Measurements from ENCODE around the gene UACA.

Gene UACA

GRCh38 chr15:70679919-70680231 is 83.5 kb downstream of the UACA start:
- no peak for DNase-seq (ENCODE audit: extremely low spot score)
- TF ChIP-seq FOXA1 (IDR thresholded peaks at IDR 0.05) (no peak), NFRKB (IDR thresholded peaks at IDR 0.05) (no peak), SP1 (IDR thresholded peaks at IDR 0.05) (no peak), L3MBTL2 (conservative IDR thresholded peaks at IDR 0.05) (no peak), FOXM1 (IDR thresholded peaks at IDR 0.05; ENCODE audit: borderline replicate concordance) (no peak), ZNF384 (IDR thresholded peaks at IDR 0.05) (no peak), FOXK2 (IDR thresholded peaks at IDR 0.05) (no peak), CTBP1 (IDR thresholded peaks at IDR 0.05; ENCODE audit: borderline replicate concordance) (no peak), ARNT (IDR thresholded peaks at IDR 0.05) (no peak), HDGF (IDR thresholded peaks at IDR 0.05; ENCODE audit: borderline replicate concordance) (no peak), TARDBP (IDR thresholded peaks at IDR 0.05) (no peak)
- CTCF ChIA-PET, result interaction anchor here (0.6 to 3.8 kb wide), 6 partner anchors 43 to 195 kb away, joined by 3 to 23 read pairs (median 6); no protein-coding TSS in a partner anchor
- POLR2A ChIA-PET, result no interaction called here

- CTCF ChIA-PET, result interaction anchor here (1.0 kb wide), 1 partner anchor 50 kb away, joined by 3 read pairs; no protein-coding TSS in a partner anchor
- DNase-seq (ENCODE audit: extremely low spot score), result no peak
- no peak for TF ChIP-seq SP1 (IDR thresholded peaks at IDR 0.05)
- no peak for TF ChIP-seq FOXM1 (IDR thresholded peaks at IDR 0.05; ENCODE audit: borderline replicate concordance)
- TF ChIP-seq L3MBTL2 (conservative IDR thresholded peaks at IDR 0.05), result no peak
- no peak for TF ChIP-seq CTBP1 (IDR thresholded peaks at IDR 0.05; ENCODE audit: borderline replicate concordance)
- TF ChIP-seq BHLHE40 (IDR thresholded peaks at IDR 0.05; ENCODE audit: borderline replicate concordance), result no peak
- no peak for TF ChIP-seq ELF4 (IDR thresholded peaks at IDR 0.05)
- TF ChIP-seq TARDBP (IDR thresholded peaks at IDR 0.05), result no peak
- TF ChIP-seq NFRKB (IDR thresholded peaks at IDR 0.05), result no peak
- no peak for TF ChIP-seq LEF1 (IDR thresholded peaks at IDR 0.05; ENCODE audit: borderline replicate concordance)
- no peak for TF ChIP-seq ZNF384 (IDR thresholded peaks at IDR 0.05)
- TF ChIP-seq SUZ12 (IDR thresholded peaks at IDR 0.05), result no peak
- TF ChIP-seq PKNOX1 (IDR thresholded peaks at IDR 0.05), result no peak
- POLR2A ChIA-PET, result no interaction called here
Measured at GRCh38 chr15:70672081-70672480, 91.3 kb downstream of the UACA start.

- POLR2A ChIA-PET, result no interaction called here
- DNase-seq (ENCODE audit: extremely low spot score), result no peak
- TF ChIP-seq CTBP1 (IDR thresholded peaks at IDR 0.05; ENCODE audit: borderline replicate concordance) (no peak), L3MBTL2 (conservative IDR thresholded peaks at IDR 0.05) (no peak), ZNF384 (IDR thresholded peaks at IDR 0.05) (no peak), FOXA1 (IDR thresholded peaks at IDR 0.05) (no peak), TARDBP (IDR thresholded peaks at IDR 0.05) (no peak), ARNT (IDR thresholded peaks at IDR 0.05) (no peak)
- CTCF ChIA-PET, result no interaction called here
Measured at GRCh38 chr15:70670680-70671079, 92.7 kb downstream of the UACA start.

GRCh38 chr15:70669966-70670658 is 93.2 kb downstream of the UACA start:
- DNase-seq (ENCODE audit: extremely low spot score), result no peak
- no peak for TF ChIP-seq FOXA1 (IDR thresholded peaks at IDR 0.05)
- POLR2A ChIA-PET, result no interaction called here
- CTCF ChIA-PET, result no interaction called here

GRCh38 chr15:70669006-70669602 is 94.3 kb downstream of the UACA start:
- TF ChIP-seq SUZ12 (IDR thresholded peaks at IDR 0.05) (no peak), PKNOX1 (IDR thresholded peaks at IDR 0.05) (no peak), LEF1 (IDR thresholded peaks at IDR 0.05; ENCODE audit: borderline replicate concordance) (no peak), FOXM1 (IDR thresholded peaks at IDR 0.05; ENCODE audit: borderline replicate concordance) (no peak), BHLHE40 (IDR thresholded peaks at IDR 0.05; ENCODE audit: borderline replicate concordance) (no peak)
- POLR2A ChIA-PET, result no interaction called here
- CTCF ChIA-PET, result interaction anchor here (1.3 kb wide), 1 partner anchor 155 kb away, joined by 3 read pairs; no protein-coding TSS in a partner anchor

GRCh38 chr15:70665599-70665998 is 97.8 kb downstream of the UACA start:
- POLR2A ChIA-PET, result no interaction called here
- no peak for TF ChIP-seq ZNF384 (IDR thresholded peaks at IDR 0.05)
- TF ChIP-seq FOXM1 (IDR thresholded peaks at IDR 0.05; ENCODE audit: borderline replicate concordance), result no peak
- TF ChIP-seq SP1 (IDR thresholded peaks at IDR 0.05), result no peak
- TF ChIP-seq PKNOX1 (IDR thresholded peaks at IDR 0.05), result no peak
- no peak for TF ChIP-seq LEF1 (IDR thresholded peaks at IDR 0.05; ENCODE audit: borderline replicate concordance)
- no peak for TF ChIP-seq NFRKB (IDR thresholded peaks at IDR 0.05)
- no peak for TF ChIP-seq FOXA1 (IDR thresholded peaks at IDR 0.05)
- TF ChIP-seq SUZ12 (IDR thresholded peaks at IDR 0.05), result no peak
- TF ChIP-seq CTBP1 (IDR thresholded peaks at IDR 0.05; ENCODE audit: borderline replicate concordance), result no peak
- TF ChIP-seq ELF4 (IDR thresholded peaks at IDR 0.05), result no peak
- no peak for TF ChIP-seq L3MBTL2 (conservative IDR thresholded peaks at IDR 0.05)
- no peak for TF ChIP-seq BHLHE40 (IDR thresholded peaks at IDR 0.05; ENCODE audit: borderline replicate concordance)
- CTCF ChIA-PET, result interaction anchor here (1.8 kb wide), 1 partner anchor 159 kb away, joined by 4 read pairs; no protein-coding TSS in a partner anchor
- DNase-seq (ENCODE audit: extremely low spot score), result no peak

More at GRCh38 chr15:70669006-70669602, 94.3 kb downstream of the UACA start:
- no peak for DNase-seq (ENCODE audit: extremely low spot score)

Measured in HEK293T (cell line).